OCI-LY3 (cell line): ENCODE data around the gene MAN1A2.

Experiments
- EZH2phosphoT487 ChIP-seq: fragments of 200-600 bp; shearing (Covaris generic); IDR thresholded peaks from 2 replicates; pipeline ENCODE4 v1.6.1; 2018; ENCODE audit warnings: antibody characterized with exemption, mixed run types, low read depth
- TF ChIP-seq, protein P1 (sequence below): fragments of 200-600, 300-600 bp; sonication (generic); IDR thresholded peaks from 2 replicates; pipeline ENCODE4 v1.5.1; 2014; ENCODE audit warnings: antibody characterized with exemption, low read length, low read depth

DNA sequence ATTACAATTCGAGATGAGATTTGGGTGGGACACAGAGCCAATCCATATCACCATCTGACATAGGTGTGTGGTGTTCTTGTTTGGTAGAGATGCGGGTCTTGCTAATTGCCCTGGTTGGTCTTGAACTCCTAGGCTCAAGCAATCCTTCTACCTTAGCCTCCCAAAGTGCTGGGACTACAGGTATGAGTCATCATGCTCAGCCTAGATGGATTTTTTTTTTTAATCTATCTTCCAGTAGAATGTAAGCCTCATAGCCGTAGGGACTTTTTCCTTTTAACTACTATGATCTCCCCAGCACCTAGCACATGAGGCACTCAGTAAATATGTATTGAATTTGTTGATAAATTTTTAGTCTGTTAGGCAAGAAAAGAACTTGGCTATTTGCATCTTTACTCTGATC, 144.0 kb downstream of the MAN1A2 start:
- TF ChIP-seq, protein P1, sequence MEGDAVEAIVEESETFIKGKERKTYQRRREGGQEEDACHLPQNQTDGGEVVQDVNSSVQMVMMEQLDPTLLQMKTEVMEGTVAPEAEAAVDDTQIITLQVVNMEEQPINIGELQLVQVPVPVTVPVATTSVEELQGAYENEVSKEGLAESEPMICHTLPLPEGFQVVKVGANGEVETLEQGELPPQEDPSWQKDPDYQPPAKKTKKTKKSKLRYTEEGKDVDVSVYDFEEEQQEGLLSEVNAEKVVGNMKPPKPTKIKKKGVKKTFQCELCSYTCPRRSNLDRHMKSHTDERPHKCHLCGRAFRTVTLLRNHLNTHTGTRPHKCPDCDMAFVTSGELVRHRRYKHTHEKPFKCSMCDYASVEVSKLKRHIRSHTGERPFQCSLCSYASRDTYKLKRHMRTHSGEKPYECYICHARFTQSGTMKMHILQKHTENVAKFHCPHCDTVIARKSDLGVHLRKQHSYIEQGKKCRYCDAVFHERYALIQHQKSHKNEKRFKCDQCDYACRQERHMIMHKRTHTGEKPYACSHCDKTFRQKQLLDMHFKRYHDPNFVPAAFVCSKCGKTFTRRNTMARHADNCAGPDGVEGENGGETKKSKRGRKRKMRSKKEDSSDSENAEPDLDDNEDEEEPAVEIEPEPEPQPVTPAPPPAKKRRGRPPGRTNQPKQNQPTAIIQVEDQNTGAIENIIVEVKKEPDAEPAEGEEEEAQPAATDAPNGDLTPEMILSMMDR, result no peak
- TF ChIP-seq EZH2phosphoT487, result no peak
